ENCODE data around the gene SBF1. TPM values are rescaled to one million over a fixed set of nuclear protein-coding genes. Genes with fewer than 3 reads are reported as not detected.
A peak's percentile ranks its signal among the peaks of the same experiment; 100 is the strongest.

Gene SBF1
- 254 TPM in 2 replicates for total RNA-seq
- 54.3 TPM for total RNA-seq (2013)
- 110 and 123 TPM in 2 replicates for polyA plus RNA-seq
- polyA minus RNA-seq = 146 and 204 TPM in 2 replicates

GRCh38 chr22:50474710-50475651, at the start of gene SBF1:
TSS of gene SBF1 (minus strand) at chr22:50475035. CDS start at chr22:50474840, 195 bp downstream.
- H3K4me2 ChIP-seq (replicated peaks; ENCODE audit: low read depth, low read length, poor library complexity, severe bottlenecking) = peak within 1 kb of the TSS; percentile 99
- DNase-seq (peak; percentile 93), ATAC-seq (ENCODE audit: low read depth) (peak; percentile 78)
- H3K9me3 ChIP-seq (ENCODE audit: control extremely low read depth in 1 of 3, control insufficient read depth in 2 of 3, insufficient read depth in 1 of 3, low read length in 2 of 3) = no peaks in the 10 kb centered on the region
- CTCF ChIA-PET = no interaction called here
- Mint-ChIP-seq H3K9me3 (ENCODE audit: insufficient read depth) (no peaks in the 10 kb centered on the region), H3K4me1 (peaks cover 48% of the 10 kb centered on the region), H3K27me3 (peaks cover 3% of the 10 kb centered on the region), H3K4me3 (peak within 1 kb of the TSS; percentile 89), H3K27ac (peak within 1 kb of the TSS; percentile 92)
- peaks cover 42% of the 10 kb centered on the region for H4K20me1 ChIP-seq (ENCODE audit: control insufficient read depth, insufficient read depth, low read length, poor library complexity, severe bottlenecking)
- H3K36me3 ChIP-seq (replicated peaks in 1 of 2; ENCODE audit: control extremely low read depth in 1 of 2, control insufficient read depth in 1 of 2, extremely low read depth in 1 of 2, insufficient read depth in 2 of 2, low read length in 1 of 2) = peaks cover 0 to 5% of the 10 kb centered on the region in 2 experiments
- no peak for TF ChIP-seq CTCF (IDR thresholded peaks at IDR 0.05)
- no peak for TF ChIP-seq EZH2 (IDR thresholded peaks at IDR 0.05; ENCODE audit: borderline replicate concordance, insufficient read depth, low read depth, low read length, poor library complexity, severe bottlenecking)
- peak within 1 kb of the TSS; percentile 87 for H3K9ac ChIP-seq (ENCODE audit: low read length)
- H2AFZ ChIP-seq (ENCODE audit: insufficient read depth, low read depth, low read length, poor library complexity, severe bottlenecking) = peak within 1 kb of the TSS; percentile 95
- 2% methylated on average over 97 of the region's 97 CpGs for WGBS (ENCODE audit: insufficient coverage)
- peak within 1 kb of the TSS; percentile 51 to 81 (median 68) for H3K4me3 ChIP-seq (ENCODE audit: control extremely low read depth in 1 of 5, extremely low read depth in 1 of 5, insufficient read depth in 1 of 5, low read depth in 2 of 5, low read length in 4 of 5)
- peaks cover 45 to 50% of the 10 kb centered on the region in 2 donors for H3K4me1 ChIP-seq (ENCODE audit: control insufficient read depth in 2 of 2, insufficient read depth in 2 of 2, low read length in 2 of 2)
- peaks cover 55% of the 10 kb centered on the region for H3K79me2 ChIP-seq (ENCODE audit: control insufficient read depth, insufficient read depth, low read length)
- H3K27me3 ChIP-seq (replicated peaks in 1 of 4; ENCODE audit: control extremely low read depth in 1 of 4, control insufficient read depth in 3 of 4, insufficient read depth in 4 of 4, low read length in 3 of 4) = no peaks in the 10 kb centered on the region
- POLR2A ChIA-PET = no interaction called here
- intact Hi-C loops (cut with micrococcal nuclease) = loop anchor here (1.0 to 10.0 kb wide), 3 partner anchors 52 to 540 kb away; partner anchors contain the start of gene SCO2
- peak within 1 kb of the TSS; percentile 20 to 90 for H3K27ac ChIP-seq (ENCODE audit: low read length in 2 of 2)

Measured in B cell (primary cell).